Measurements from ENCODE around the gene KRTAP1-4. TPM values are rescaled to one million over a fixed set of nuclear protein-coding genes. Genes with fewer than 3 reads are reported as not detected.

KRTAP1-4 gene
- total and polyA plus RNA-seq, 2 experiments from 2014 or later, result not detected

DNA sequence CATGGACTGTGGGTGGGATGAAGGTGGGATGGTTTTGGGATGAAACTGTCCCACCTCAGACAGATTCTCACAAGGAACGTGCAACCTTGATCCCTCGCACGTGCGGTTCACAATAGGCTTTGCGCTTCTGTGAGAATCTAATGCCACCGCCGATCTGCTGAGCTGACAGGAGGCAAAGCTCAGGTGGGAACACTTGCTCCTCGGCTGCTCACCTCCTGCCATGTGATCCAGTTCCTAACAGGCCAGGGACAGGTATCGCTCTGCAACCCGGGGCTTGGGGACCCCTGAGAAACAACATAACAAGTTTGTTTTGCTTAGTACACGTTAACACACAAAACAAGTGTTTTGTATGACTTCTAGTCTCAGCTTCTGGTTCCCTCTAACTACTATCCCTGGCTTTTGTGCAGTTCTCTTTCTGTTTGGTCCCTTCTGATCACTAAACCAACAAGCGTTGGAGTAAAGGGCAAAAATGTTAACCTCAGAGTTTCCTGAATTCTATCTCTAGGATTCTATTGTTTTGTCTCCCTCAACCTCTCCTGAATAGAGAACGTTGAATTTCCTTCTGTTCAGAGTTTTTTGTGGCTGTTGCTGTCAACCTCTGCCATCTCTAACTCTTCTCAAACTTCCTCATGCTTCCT is 13.3 kb downstream of the KRTAP1-4 start:
- TF ChIP-seq EZH2phosphoT487 (IDR thresholded peaks at IDR 0.05; ENCODE audit: low read depth, severe bottlenecking, unreplicated experiment) (no peak), EZH2 (IDR thresholded peaks at IDR 0.05; ENCODE audit: borderline replicate concordance) (no peak), CTCF (IDR thresholded peaks at IDR 0.05; ENCODE audit: poor library complexity) (no peak)
- no peak for DNase-seq (ENCODE audit: low spot score)
- Histone ChIP-seq H3K27ac (no peak overlapping the region), H3K9me3 (ENCODE audit: low read depth) (no peaks in the 10 kb centered on the region), H3K79me2 (no peaks in the 10 kb centered on the region), H3K27me3 (no peaks in the 10 kb centered on the region), H4K20me1 (ENCODE audit: insufficient read depth, poor library complexity, severe bottlenecking) (no peaks in the 10 kb centered on the region), H3K4me3 (no peak overlapping the region), H3K4me1 (ENCODE audit: insufficient read depth) (no peaks in the 10 kb centered on the region), H3K36me3 (replicated peaks; ENCODE audit: insufficient read depth, low read depth) (no peaks in the 10 kb centered on the region), H2AFZ (no peak overlapping the region), H3K9me2 (replicated peaks; ENCODE audit: insufficient read depth) (no peaks in the 10 kb centered on the region), H3K4me2 (no peak overlapping the region)
- WGBS (ENCODE audit: low lambda C conversion rate, missing lambda C conversion rate), result 84% methylated on average over 13 of the region's 13 CpGs

- DNase-seq (ENCODE audit: low spot score), result no peak
- no peaks in the 10 kb centered on the region for H4K20me1 ChIP-seq (ENCODE audit: insufficient read depth, poor library complexity, severe bottlenecking)
- H3K27ac ChIP-seq, result no peak overlapping the region
- no peaks in the 10 kb centered on the region for H3K79me2 ChIP-seq
- TF ChIP-seq CTCF (IDR thresholded peaks at IDR 0.05; ENCODE audit: poor library complexity) (no peak), EZH2phosphoT487 (IDR thresholded peaks at IDR 0.05; ENCODE audit: low read depth, severe bottlenecking, unreplicated experiment) (no peak), EZH2 (IDR thresholded peaks at IDR 0.05; ENCODE audit: borderline replicate concordance) (no peak)
- WGBS (ENCODE audit: low lambda C conversion rate, missing lambda C conversion rate), result 80% methylated on average over 7 of the region's 7 CpGs
- no peak overlapping the region for H3K4me3 ChIP-seq
- no peak overlapping the region for H3K4me2 ChIP-seq
- no peaks in the 10 kb centered on the region for H3K36me3 ChIP-seq (replicated peaks; ENCODE audit: insufficient read depth, low read depth)
- H3K27me3 ChIP-seq, result no peaks in the 10 kb centered on the region
- no peaks in the 10 kb centered on the region for H3K9me3 ChIP-seq (ENCODE audit: low read depth)
- no peaks in the 10 kb centered on the region for H3K4me1 ChIP-seq (ENCODE audit: insufficient read depth)
- H3K9me2 ChIP-seq (replicated peaks; ENCODE audit: insufficient read depth), result no peaks in the 10 kb centered on the region
- H2AFZ ChIP-seq, result no peak overlapping the region
Observed at GRCh38 chr17:41015454-41015853, 14.5 kb downstream of the KRTAP1-4 start.

GRCh38 chr17:41013606-41014005 is 16.4 kb downstream of the KRTAP1-4 start:
- no peaks in the 10 kb centered on the region for H3K27me3 ChIP-seq
- DNase-seq (ENCODE audit: low spot score), result peak; percentile 9
- H3K4me1 ChIP-seq (ENCODE audit: insufficient read depth), result peaks cover 6% of the 10 kb centered on the region
- H4K20me1 ChIP-seq (ENCODE audit: insufficient read depth, poor library complexity, severe bottlenecking), result no peaks in the 10 kb centered on the region
- no peaks in the 10 kb centered on the region for H3K79me2 ChIP-seq
- H3K4me3 ChIP-seq, result no peak overlapping the region
- no peak overlapping the region for H2AFZ ChIP-seq
- TF ChIP-seq EZH2 (IDR thresholded peaks at IDR 0.05; ENCODE audit: borderline replicate concordance) (no peak), EZH2phosphoT487 (IDR thresholded peaks at IDR 0.05; ENCODE audit: low read depth, severe bottlenecking, unreplicated experiment) (no peak), CTCF (IDR thresholded peaks at IDR 0.05; ENCODE audit: poor library complexity) (no peak)
- no peaks in the 10 kb centered on the region for H3K9me2 ChIP-seq (replicated peaks; ENCODE audit: insufficient read depth)
- H3K9me3 ChIP-seq (ENCODE audit: low read depth), result no peaks in the 10 kb centered on the region
- H3K27ac ChIP-seq, result no peak overlapping the region
- 50% methylated on average over 1 of the region's 1 CpG for WGBS (ENCODE audit: low lambda C conversion rate, missing lambda C conversion rate)
- H3K4me2 ChIP-seq, result no peak overlapping the region
- no peaks in the 10 kb centered on the region for H3K36me3 ChIP-seq (replicated peaks; ENCODE audit: insufficient read depth, low read depth)
